ENCODE results near the gene KIAA0513.

The KIAA0513 gene

DNA sequence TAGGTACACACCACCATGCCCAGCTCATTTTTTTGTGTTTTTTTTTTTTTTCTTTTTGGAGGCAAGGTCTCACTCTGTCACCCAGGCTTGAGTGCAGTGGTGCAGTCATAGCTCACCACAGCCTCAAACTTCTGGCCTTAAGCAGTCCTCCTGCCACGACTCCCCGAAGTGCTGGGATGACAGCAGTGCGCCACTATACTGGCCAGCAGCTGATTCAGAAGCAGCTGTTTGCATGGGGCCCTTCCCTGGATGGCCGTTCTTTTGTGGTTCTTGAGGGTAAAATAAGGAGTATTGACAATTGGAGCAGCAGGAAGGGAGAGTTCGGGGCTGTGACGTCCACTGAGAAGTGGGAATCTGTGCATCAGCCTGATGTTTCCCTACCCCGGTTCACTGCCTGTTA, 41.6 kb downstream of the KIAA0513 start:
- no peak for DNase-seq (ENCODE audit: low read depth in 2 of 2)

DNA sequence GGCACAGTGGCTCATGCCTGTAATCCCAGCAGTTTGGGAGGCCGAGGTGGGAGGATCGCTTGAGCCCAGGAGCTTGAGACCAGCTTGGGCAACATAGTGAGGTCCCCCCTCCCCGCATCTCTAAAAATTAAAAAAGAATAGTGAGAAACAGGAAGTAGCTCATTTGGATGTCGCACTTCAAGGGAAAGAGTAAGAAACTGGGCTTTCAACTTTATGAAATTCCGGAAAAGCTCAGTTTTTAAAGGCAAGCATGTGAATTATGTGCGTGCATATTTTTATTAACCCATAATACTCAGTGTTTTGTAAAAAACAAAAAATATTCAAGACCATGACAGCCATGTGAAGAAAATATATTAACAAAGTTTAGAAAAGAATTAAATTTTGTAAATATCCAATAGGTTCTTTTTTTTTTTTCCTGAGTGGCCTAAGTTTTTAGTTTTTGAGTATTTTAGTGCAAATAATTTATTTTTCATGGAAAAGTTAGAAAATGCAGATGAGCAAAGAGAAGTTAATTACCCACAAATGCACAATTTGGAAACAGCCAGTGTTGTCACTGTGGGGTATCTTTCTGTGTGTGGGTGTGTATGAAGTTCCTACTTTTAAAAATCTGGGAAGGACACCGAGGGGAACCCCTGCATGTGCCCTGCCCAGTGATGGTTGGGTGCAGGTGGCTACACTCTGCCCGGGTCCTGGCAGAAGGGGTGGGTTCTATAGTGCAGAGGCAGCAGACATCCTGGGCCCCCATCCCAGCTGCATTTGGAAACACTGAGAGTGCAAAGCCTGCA, 44.7 kb downstream of the KIAA0513 start:
- no peak for DNase-seq (ENCODE audit: low read depth in 2 of 2)

- DNase-seq (ENCODE audit: low read depth in 2 of 2): no peak
Measured at GRCh38 chr16:85072947-85073346, 45.4 kb downstream of the KIAA0513 start.

- no peak for DNase-seq (ENCODE audit: low read depth in 2 of 2)
Measured at GRCh38 chr16:85074225-85074914, 46.8 kb downstream of the KIAA0513 start.

GRCh38 chr16:85075236-85075924, 47.8 kb downstream of the KIAA0513 start:
- DNase-seq (ENCODE audit: low read depth in 2 of 2): no peak

DNA sequence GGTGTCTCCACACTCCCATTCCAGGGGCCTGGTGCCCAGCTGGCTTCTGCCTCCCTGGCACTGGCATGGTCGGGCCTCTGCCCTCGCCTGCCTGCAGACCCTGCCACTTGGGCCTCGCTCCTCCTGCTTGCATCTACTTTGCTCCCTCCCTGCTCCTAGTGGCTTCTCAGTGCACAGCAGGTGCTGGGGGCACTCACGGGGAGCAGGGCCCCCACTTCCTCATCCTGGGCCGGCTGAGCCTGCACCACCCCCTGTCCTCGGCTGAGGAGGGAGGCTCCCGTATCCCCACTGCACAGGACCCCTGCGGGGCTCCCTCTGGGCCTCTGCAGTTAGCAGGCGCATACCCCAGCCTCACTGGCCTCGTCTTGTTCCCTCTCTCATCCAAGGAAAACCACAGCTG, 49.4 kb downstream of the KIAA0513 start:
- DNase-seq (ENCODE audit: low read depth in 2 of 2): no peak

- DNase-seq (ENCODE audit: low read depth in 2 of 2): no peak
Measured at GRCh38 chr16:85077576-85078125, 50.1 kb downstream of the KIAA0513 start.

DNA sequence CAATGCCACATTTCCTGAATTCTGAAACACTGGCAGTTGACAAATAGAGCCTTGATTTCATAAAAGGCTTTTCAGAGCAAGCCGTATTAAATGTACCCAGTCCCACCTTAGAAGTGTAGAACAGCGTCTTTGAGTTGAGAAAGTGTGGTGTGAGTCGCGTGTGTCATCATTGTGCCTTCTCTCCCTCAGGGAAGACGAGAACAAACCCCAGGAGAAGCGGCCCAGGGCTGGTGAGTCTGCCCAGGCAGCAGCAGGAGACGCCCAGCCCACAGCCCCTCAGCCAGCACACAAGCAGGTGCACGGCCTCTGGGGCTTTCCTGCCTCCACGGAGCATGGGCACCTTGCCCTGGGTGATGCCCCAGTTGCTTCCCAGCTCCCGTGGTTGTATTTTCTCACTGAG, 50.6 kb downstream of the KIAA0513 start:
- no peak for DNase-seq (ENCODE audit: low read depth in 2 of 2)

DNA sequence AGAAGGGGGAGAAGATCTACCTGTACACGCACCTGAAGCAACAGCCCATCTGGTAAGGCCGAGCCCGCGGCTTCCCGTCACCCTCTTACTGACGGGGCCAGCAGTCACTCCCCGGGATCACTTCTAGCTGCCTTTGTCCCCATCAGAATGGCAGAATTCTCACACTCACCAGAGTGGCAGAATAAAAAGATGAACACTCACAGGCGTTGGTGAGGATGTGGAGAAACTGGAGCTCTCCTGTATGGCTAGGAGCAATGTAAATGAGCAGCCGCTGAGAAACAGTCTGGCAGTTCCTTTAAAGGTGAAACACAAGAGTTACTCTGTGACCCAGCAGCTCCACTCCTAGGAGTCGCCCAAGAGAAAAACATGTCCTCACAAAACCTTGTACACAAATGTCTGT, 51.4 kb downstream of the KIAA0513 start:
- no peak for DNase-seq (ENCODE audit: low read depth in 2 of 2)

DNA sequence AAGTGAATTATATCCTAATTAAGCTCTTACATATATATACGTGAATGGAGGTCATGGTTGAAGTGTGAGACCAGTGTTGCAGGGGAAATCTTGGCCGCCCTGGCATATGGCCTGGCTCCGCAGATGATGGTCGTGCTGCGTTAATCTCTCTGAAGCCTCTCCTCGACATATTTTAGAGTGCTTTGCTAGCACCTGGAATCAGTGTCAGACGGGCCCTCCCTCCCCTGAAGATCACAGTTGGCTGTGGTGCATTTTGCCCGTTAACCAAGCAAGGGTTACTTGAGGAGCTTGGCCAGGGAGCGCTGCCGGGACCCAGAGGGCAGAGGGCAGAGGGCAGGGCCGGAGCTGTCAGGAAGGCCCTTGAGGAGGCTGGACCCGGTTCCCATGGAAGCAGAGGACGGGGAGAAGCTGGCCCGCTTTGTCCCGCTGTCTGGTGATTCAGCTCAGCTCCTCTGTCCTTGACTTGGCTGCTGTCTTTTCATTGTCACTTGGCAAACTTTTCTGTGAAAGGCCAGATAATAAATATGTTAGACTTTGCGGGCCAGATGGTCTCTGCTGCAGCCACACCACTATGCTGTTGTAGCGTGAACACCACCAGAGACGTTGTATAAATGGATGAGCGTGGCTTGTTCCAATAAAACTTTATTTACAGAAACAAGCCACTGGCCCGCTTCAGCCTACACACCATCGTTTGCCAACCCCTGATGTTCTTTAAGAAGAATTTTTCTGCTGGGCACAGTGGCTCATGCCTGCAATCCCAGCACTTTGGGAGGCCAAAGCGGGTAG, 52.4 kb downstream of the KIAA0513 start:
- no peak for DNase-seq (ENCODE audit: low read depth in 2 of 2)

DNA sequence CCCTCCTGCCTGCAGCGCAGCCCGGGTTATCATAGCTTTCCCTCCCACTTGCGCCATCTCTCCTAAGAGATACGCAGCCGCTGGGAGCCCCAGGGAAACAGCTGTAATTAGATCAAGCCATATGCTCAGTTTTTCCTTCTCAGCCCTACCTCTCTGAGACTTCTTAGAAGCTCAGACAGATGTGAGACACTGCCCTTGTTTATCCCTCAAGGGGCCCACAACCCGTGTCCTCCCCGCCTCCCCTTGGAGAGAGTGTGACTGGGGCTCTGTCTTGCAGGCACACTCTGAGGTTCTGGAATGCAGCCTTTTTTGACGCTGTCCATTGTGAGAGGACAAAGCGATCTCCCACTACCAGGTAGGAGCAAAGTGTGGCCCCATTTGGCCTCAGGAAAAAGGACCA, 53.4 kb downstream of the KIAA0513 start:
- no peak for DNase-seq (ENCODE audit: low read depth in 2 of 2)

DNA sequence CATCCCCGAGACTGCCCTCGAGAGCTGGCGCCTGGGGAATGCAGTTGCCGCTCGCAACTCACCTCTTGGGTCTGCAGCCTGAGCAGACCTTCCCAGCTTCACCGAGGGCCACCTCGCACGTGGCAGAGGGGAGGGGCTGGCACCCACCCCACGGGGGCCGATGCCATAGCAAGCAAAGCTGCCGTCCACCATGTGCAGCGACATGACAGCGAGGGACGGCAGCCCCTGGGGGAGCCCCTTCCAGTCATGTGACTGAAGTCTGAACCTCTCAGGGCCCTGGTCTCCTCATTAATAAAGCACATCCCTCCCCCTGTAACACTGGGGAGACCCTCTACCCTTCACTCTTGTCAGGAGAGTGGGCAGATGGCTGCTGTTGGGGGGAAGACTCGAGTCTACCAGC, 54.2 kb downstream of the KIAA0513 start:
- DNase-seq (ENCODE audit: low read depth in 2 of 2): no peak

DNA sequence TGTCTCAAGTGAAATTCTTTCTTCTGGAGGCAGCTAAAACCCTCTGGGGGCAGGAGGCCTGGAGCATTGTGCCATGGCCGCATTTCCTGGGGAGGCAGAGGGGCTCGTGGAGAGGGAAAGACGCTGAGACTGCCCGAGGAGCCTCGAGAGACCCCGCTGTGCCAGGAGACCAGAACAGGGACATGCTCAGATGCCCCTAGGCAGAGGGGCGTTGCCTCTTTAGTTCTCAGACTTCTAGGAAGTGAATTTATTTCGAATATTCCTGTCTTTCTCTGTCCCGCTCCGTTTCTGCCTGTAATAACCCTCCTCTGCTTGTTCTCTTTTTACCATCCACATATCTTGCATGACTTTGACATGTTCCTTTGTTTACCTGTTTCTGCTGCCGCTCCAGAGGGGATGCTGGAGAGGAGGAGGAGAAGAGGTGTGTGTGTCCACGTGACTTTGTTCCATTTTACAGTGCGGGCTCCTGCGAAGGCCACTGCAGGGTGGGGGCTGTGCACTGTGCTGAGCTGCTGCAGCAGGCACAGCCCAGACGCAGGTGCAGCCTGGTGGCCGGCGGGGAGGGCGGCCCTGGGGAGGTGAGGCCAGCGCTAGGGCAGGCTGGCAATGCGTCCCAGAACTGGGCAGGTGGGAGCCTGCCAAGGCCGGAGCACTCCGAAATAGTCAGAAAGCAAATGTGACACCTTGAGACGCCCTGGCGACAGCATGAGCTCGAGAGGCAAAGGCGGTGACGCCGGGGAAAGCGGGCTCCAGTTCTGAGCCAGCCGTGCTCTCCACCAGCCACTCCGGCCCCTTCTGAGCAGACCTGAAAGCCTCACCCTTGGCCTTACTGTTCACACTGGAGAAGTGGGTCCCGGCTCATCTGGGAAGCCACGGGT, 54.8 kb downstream of the KIAA0513 start:
- DNase-seq (ENCODE audit: low read depth in 2 of 2): no peak

DNA sequence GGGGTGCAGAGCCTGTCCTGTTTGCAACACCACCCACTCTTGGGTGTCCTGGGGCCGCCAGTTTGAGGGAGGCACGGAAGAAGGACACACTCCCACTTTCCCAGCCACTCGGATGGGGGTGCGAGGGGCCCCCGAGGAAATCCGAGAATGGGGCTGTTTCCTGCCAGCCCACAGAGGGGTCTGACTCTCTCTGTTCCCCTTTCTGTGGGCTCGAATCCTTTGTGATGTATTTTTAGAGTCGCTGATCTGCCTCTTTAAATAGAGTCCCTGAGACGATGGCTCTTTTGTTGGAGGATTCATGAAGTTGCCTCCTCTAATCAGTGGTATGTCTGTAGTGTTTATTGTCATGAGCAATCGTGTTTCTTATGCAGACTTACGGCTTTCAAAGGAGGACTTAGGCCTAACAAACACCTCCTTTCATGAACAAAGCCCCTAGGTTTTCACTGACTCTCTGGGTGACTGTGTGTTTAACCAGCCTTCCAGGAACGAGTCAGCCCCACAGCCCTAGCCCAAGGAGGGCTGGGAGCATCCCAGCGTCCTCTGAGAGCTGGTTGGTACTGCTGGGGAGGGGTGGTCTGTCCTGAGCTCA, 55.5 kb downstream of the KIAA0513 start:
- DNase-seq (ENCODE audit: low read depth in 2 of 2): no peak

GRCh38 chr16:85084841-85085510, 57.4 kb downstream of the KIAA0513 start:
- DNase-seq (ENCODE audit: low read depth in 2 of 2): no peak

GRCh38 chr16:85085721-85086120, 58.1 kb downstream of the KIAA0513 start:
- no peak for DNase-seq (ENCODE audit: low read depth in 2 of 2)

DNA sequence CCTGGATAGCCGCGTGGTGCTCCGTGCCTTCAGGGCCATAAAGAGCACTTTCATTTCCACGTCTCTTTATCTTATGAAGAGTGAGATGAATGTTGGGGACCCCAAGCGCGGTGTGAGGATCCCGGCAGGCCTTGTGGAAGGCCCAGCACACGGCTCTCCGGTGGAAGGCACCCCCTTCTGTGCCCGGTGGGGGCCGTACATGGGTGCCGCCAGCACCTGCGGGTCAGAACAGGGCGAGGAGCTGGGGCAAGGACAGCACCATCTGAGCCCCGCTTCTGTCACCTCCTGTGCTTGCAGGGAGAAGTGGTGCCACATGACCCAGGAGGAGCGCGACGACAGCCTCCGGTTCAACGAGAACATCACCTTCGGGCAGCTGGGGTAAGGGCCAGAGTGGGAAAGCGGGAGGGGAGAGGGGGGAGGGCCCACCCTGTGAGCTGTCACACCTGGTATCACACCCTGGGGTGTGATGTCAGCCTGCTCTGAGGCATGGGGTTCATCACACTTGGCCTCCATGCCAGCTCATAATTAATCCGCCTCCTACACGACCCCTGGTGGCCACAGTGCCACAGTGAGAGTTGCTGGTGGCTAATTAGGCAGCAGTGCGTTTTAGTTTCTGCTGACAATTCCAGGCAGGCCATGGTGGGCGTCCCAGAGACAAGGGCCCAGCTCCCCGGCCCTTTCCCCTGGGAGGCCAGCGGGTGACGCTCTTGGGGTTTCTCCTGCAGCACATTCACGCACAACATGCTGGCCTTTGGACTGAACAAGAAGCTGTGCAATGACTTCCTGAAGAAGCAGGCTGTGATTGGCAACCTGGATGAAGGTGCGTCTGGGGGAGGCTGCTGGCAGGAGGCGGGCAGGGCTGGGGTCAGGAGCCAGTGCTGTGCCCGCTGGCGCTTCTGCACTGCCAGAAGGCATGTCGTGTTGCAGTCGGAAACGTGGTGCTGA, 59.0 kb downstream of the KIAA0513 start:
- DNase-seq (ENCODE audit: low read depth in 2 of 2): peak; percentile 51 to 66

- no peak for DNase-seq (ENCODE audit: low read depth in 2 of 2)
Measured at GRCh38 chr16:85087899-85088569, 60.4 kb downstream of the KIAA0513 start.

Measured in stimulated activated CD8-positive, alpha-beta memory T cell treated with anti-CD3 and anti-CD28 coated beads, Interleukin-2, amount 100 ng/mL, for 48 hours (primary cell).